ENCODE data around the gene YWHAB. TPM values are rescaled to one million over a fixed set of nuclear protein-coding genes. Genes with fewer than 3 reads are reported as not detected.
"Not testable (repeated sequence)": the region's sequence is repeated elsewhere in the genome, so short reads cannot be mapped to it uniquely, and the experiment has no call there.

The YWHAB gene
- total RNA-seq, 2 donors from 2014 or later: 256 to 282 TPM

DNA sequence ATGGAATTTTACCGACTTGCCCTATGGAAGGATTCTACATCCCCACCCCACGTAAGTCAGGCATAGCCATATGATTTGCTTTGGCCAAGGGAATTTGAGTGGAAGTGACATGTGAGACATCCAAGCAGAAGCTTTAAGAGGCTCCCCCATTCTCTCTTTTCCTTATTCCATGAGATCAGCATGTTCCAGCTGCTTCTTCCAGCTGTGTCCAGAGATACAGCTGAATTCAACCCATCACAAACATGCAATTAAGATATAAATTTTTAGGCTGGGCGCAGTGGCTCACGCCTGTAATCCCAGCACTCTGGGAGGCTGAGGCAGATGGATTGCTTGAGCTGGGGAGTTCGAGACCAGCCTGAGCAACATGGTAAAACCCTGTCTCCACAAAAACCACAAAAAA lies 16.0 kb upstream of the YWHAB start:
- Histone ChIP-seq H3K27me3 (no peaks in the 10 kb centered on the region), H3K4me3 (no peak overlapping the region), H3K4me1 (peaks cover 3% of the 10 kb centered on the region), H3K9ac (ENCODE audit: low read depth in 2 of 2, low read length in 2 of 2) (no peak overlapping the region), H3K9me3 (no peaks in the 10 kb centered on the region), H3K27ac (no peak overlapping the region), H3K36me3 (no peaks in the 10 kb centered on the region)
- DNase-seq: no peak
- TF ChIP-seq, protein P1, sequence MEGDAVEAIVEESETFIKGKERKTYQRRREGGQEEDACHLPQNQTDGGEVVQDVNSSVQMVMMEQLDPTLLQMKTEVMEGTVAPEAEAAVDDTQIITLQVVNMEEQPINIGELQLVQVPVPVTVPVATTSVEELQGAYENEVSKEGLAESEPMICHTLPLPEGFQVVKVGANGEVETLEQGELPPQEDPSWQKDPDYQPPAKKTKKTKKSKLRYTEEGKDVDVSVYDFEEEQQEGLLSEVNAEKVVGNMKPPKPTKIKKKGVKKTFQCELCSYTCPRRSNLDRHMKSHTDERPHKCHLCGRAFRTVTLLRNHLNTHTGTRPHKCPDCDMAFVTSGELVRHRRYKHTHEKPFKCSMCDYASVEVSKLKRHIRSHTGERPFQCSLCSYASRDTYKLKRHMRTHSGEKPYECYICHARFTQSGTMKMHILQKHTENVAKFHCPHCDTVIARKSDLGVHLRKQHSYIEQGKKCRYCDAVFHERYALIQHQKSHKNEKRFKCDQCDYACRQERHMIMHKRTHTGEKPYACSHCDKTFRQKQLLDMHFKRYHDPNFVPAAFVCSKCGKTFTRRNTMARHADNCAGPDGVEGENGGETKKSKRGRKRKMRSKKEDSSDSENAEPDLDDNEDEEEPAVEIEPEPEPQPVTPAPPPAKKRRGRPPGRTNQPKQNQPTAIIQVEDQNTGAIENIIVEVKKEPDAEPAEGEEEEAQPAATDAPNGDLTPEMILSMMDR (IDR thresholded peaks at IDR 0.05): no peak
- intact Hi-C loops (cut with DNase I): loop anchor here (2.0 to 5.0 kb wide), 3 partner anchors 69 to 182 kb away; partner anchors contain the start of gene KCNK15

DNA sequence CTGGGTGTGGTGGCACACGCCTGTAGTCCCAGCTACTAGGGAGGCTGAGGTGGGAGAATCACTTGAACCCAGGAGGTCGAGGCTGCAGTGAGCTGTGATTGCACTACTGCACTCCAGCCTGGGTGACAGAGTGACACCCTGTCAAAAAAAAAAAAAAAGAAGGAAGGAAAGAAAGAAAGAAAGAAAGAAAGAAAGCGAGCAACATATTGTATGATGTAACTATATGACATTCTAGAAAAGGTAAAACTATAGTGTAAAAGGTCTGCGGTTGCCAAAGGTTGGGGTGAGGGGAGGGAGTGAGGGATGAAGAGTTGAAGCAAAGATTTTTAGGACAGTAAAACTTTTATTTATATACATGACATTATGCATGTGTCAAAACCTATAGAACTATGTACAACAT lies 3.1 kb upstream of the YWHAB start:
- peaks cover 12% of the 10 kb centered on the region for H3K4me1 ChIP-seq
- DNase-seq; H3K9me3 ChIP-seq; H3K4me3 ChIP-seq; H3K9ac ChIP-seq (ENCODE audit: low read depth in 2 of 2, low read length in 2 of 2); H3K27me3 ChIP-seq; H3K36me3 ChIP-seq; H3K27ac ChIP-seq; intact Hi-C loops (cut with DNase I): not testable (repeated sequence)

DNA sequence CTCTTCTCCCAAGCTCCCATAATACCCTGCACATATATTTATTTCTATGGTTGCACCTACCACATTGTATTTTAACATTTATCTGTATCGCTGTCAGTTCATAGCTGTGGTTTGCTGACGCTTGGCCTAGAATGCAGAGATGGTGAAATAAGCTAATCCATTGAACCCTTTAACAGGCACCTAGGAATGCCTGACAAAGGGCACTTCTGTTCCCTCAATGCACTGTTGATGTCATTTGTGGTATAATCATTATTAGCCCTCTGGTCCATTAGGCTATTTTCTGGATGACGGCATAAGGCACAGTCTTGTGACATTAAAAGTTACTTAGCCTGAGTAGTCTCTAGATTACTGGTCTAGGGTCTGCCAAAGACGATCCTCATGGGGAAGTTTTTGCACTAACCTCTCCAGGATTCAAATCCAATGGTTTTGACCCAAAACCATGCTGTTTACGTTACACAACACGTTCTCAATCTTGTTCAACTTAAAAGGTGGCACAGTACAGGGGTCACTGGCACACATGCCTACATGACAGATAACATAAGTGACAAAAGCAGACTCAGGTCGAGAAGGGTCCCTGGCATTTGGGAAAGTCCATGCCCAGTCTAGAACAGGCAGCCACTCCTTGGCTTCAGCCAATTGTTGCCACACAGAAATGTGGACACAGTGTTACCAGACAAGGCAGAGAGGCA lies 2.1 kb upstream of the YWHAB start:
- H3K9ac ChIP-seq (ENCODE audit: low read depth in 2 of 2, low read length in 2 of 2): no peak overlapping the region
- intact Hi-C loops (cut with DNase I): no loop called here
- H3K27ac ChIP-seq: no peak overlapping the region
- no peaks in the 10 kb centered on the region for H3K27me3 ChIP-seq
- H3K36me3 ChIP-seq: no peaks in the 10 kb centered on the region
- H3K9me3 ChIP-seq: no peaks in the 10 kb centered on the region
- peaks cover 22% of the 10 kb centered on the region for H3K4me1 ChIP-seq
- TF ChIP-seq, protein P1 (IDR thresholded peaks at IDR 0.05): no peak
- no peak for DNase-seq
- no peak overlapping the region for H3K4me3 ChIP-seq

DNA sequence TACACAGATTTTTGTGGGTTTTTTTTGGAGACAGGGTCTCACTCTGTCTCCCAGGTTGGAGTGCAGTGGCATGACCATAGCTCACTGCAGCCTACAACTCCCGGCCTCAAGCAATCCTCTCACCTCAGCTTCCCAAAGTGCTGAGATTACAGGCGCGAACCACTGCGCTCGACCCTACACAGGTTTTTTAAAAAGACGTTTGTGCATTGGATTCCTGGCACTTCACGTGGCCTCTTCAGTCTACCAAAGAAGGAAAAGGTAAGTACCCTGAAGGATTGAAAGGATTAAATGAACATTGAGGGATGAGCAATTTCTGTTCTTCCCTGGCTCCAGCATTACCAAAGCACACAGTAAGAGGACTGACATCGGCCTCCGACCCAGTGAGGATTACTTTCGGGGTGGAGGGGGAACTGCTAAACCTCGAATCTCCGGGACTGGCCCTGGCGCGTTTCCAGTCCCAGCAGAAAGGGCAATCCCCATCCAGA lies 556 bp upstream of the YWHAB start:
- no peaks in the 10 kb centered on the region for H3K27me3 ChIP-seq
- peak overlapping the region; percentile 92 for H3K4me3 ChIP-seq
- peak overlapping the region; percentile 59 for H3K27ac ChIP-seq
- H3K4me1 ChIP-seq: peaks cover 37% of the 10 kb centered on the region
- intact Hi-C loops (cut with DNase I): no loop called here
- no peaks in the 10 kb centered on the region for H3K9me3 ChIP-seq
- no peaks in the 10 kb centered on the region for H3K36me3 ChIP-seq
- TF ChIP-seq, protein P1 (IDR thresholded peaks at IDR 0.05): no peak
- peak overlapping the region; percentile 13 to 84 for H3K9ac ChIP-seq (ENCODE audit: low read depth in 2 of 2, low read length in 2 of 2)
- DNase-seq: no peak

DNA sequence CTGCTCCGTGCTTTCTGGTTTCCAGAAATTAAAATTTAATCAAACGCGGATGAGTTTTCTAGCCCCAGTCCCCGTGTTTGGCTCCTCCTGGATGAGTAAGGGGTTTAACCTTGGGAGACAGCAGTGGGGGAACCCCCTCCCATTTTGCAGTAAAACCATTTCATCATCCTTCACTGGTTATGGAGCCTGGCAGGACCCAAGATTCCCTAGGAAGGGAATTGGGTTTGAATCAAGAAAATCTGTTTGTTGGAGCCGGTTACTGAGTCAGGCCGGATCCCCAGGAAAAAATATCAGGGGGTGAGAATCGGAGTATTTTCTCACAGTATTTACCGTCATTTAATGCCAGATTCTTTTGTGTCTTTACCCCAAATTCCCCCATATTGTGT lies 754 bp downstream of the YWHAB start:
- Histone ChIP-seq H3K27ac (peak overlapping the region; percentile 97), H3K36me3 (no peaks in the 10 kb centered on the region), H3K4me1 (peaks cover 44% of the 10 kb centered on the region), H3K27me3 (no peaks in the 10 kb centered on the region), H3K9me3 (no peaks in the 10 kb centered on the region), H3K9ac (ENCODE audit: low read depth in 2 of 2, low read length in 2 of 2) (peak overlapping the region; percentile 86 to 93), H3K4me3 (peak overlapping the region; percentile 92)
- TF ChIP-seq, protein P1 (IDR thresholded peaks at IDR 0.05): no peak
- DNase-seq: no peak
- intact Hi-C loops (cut with DNase I): no loop called here

DNA sequence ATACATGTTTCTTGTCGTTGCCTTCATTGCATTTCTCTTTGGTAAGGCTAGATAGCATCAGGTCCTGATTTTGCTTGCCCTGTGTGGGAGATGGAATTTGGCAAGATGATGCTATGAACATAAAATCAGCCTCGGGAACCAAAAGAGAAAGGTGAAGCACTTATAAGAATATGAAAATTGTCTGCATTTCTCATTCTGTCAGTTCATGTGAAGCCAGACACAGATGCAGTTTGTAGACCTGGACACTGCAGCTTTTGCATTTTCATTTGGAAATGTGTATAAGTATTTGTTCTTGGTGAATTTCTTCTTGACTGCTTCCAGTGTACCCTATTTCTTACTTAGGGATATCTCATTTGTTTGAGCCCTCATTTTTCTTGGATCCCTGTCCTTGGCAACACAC lies 1.3 kb downstream of the YWHAB start:
- H3K36me3 ChIP-seq: no peaks in the 10 kb centered on the region
- no peaks in the 10 kb centered on the region for H3K27me3 ChIP-seq
- no peak for DNase-seq
- H3K27ac ChIP-seq: no peak overlapping the region
- H3K4me1 ChIP-seq: peaks cover 50% of the 10 kb centered on the region
- H3K4me3 ChIP-seq: peak overlapping the region; percentile 92
- intact Hi-C loops (cut with DNase I): no loop called here
- H3K9ac ChIP-seq (ENCODE audit: low read depth in 2 of 2, low read length in 2 of 2): peak overlapping the region; percentile 86 to 93
- TF ChIP-seq, protein P1 (IDR thresholded peaks at IDR 0.05): no peak
- no peaks in the 10 kb centered on the region for H3K9me3 ChIP-seq
